ENCODE data around the gene PREP.

DNA sequence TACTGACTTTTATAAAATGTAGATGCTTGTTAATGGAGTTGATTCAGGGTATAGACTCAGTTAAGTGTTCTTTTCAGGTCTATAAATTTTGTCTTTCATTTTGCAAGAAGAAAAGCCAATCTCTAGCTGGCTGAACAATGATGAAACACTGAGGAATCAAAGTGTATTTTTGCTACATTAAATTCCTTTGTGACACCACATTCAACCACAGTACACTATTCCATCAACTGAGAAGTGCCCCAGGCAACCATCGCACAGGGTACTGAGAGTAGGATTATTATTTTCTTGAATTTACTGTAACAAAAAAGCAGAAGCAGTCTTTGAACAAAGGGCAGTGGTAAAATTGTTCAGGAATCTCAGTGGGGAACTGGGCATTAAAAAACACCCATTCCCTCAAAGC, 83.6 kb downstream of the PREP start:
- no peak for TF ChIP-seq CTCF (IDR thresholded peaks at IDR 0.05)
- TF ChIP-seq POLR2A (IDR thresholded peaks at IDR 0.05): no peak
